UCSD-AML1 (cell line): ENCODE results near the gene AKNA.

Experiments
- DNase-seq: peaks from one replicate; lab custom pipeline; 2025; ENCODE audit not compliant: unreplicated experiment; lab: John Stamatoyannopoulos, UW

Gene AKNA

GRCh38 chr9:114364134-114365041 is 23.4 kb downstream of the AKNA start:
- no peak for DNase-seq

GRCh38 chr9:114363424-114363823 is 24.4 kb downstream of the AKNA start:
- DNase-seq = no peak

DNA sequence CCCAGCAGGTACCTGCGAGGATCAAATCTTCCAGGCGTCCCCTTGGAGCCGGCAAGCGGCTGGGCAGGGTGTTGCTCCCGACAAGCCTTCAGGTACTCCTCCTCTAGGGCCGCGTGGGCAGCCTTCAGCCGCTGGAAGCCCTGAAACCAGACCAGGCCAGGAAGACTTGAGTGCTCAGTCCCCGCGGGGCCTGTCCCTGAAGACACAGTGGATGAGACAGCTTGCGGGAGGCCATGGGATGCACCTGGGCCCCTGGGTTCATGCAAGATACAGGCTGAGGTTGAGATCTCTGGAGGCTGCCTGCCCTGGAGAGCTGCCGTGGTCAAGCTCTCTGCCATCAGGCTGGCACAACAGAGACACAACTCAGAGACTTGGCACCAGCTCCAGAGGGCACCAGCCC is 25.4 kb downstream of the AKNA start:
- DNase-seq = no peak

DNA sequence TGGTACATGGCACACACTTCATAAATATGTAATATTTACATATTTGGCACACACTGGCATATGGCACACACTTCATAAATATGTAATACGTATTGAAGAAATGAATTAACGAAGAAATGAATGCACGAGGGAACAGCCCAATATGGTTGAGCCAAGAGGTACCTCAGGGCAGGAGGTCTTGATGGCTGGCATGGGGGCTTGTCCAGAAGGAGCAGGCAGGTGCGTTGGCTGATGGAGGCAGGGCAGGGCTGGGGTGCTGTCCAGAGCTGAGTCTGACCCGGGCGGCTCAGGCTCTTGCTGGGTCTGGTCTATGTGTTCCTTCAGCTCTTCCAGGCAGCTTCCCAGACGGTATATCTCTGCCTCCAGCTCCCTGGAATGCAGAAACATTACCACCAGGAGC is 26.2 kb downstream of the AKNA start:
- DNase-seq = no peak

GRCh38 chr9:114359801-114360200 is 28.0 kb downstream of the AKNA start:
- DNase-seq = no peak

- no peak for DNase-seq
Observed at GRCh38 chr9:114357911-114358328, 29.9 kb downstream of the AKNA start.

- no peak for DNase-seq
Observed at GRCh38 chr9:114357360-114357759, 30.4 kb downstream of the AKNA start.

GRCh38 chr9:114356792-114357191 is 31.0 kb downstream of the AKNA start:
- DNase-seq = no peak

DNA sequence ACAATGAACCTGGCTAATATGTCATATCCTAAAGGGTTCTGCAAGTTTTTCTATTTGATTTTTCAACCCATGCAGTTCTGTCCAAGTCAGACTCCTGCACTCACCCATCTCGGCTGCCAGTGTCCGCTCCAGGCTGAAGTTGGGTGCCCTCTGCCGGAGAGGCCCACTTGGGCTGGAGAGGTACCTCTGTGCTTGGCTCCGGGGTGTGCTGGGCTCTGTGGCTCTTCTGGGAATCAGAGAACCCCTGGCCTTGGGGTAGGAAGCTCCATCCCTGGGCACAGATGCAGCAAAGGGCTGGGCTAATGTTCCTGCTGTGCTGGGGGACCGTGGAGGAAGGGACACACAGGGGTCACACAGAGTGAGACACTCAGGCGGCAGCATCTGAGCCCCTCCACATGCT is 32.0 kb downstream of the AKNA start:
- DNase-seq = no peak

DNA sequence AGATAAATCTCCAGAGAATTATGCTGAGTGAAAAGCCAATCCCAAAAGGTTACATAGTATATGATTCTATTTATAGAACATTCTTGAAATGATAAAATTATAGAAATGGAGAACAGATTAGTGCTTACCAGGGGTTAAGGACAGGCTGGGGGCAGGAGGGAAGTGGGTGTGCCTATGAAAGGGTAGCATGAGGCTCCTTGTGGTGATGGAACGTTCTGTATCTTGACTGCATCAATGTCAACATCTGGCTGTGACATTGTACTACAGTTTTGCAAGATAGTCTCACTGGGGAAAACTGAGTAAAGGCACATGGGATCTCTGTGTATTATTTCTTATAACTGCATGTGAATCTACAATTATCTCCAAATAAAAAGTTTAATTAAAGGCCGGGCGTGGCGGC is 35.9 kb downstream of the AKNA start:
- DNase-seq = no peak

DNA sequence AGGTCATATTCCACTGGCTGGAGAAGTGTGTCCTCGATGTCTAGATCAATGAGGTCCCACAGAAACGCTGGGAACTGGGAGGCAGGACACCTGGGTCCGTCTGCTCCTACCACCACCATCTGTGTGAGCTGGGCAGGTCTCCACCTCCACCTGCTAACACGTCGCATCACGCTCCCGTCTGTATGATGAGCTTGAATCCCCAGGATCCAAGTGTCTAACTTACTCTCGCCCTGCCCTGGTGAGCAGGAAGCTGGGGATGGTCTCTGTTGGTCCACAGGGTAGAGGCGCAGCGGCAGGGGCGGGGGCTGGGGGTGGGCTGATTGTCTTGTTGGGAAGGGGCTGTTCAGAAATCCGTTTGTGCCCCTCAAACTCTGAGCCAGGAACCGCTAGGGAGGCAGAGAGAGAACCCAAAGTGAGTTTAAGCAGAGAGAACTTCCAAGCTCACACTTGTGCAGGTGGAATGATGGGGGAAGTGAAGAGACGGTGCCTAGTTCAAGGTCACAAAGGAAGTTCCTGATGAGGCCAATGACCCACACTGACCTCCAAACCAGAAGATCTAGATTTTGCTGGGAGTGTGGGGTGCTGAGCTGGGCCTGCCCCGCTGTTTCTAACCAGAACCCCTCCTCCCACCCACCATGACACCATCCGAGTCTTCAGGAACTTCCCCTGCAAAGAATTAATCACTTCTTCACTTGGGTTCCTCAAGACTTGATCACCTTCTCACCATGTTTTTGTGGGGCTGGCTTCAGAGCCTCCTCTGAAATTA is 37.0 kb downstream of the AKNA start:
- no peak for DNase-seq

- no peak for DNase-seq
Observed at GRCh38 chr9:114349713-114350480, 37.9 kb downstream of the AKNA start.

DNA sequence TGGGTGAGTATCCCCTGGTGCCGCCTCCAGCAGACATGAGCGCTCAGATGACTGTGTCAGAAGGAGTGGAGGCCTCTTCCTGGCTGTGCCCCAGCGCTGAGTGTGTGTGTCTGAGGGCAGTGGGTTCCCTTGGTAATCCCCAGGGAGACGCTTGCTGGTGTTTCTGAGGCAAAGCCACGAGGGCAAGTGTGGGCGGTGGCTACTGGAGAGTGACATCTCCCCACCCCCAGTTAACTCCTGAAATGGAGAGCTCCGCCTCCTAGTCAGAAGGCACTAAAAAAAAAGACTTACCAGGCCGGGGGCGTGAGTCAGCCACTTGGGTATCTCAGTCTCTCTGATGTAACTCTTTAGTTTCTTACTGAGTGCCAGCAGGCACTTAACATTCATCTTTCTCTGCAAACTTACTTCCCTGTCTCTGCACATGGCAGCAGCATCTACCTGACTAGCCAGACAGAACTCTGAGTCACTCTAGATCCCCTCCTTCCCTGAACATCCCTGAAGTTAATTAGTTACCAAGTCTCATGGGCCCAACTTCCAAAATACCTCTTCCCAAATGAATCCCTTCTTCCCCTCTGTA is 38.8 kb downstream of the AKNA start:
- DNase-seq = peak; percentile 76

GRCh38 chr9:114348261-114348905 is 39.4 kb downstream of the AKNA start:
- DNase-seq = no peak

GRCh38 chr9:114347675-114348074 is 40.1 kb downstream of the AKNA start:
- DNase-seq = no peak

- DNase-seq = no peak
Observed at GRCh38 chr9:114346146-114346545, 41.6 kb downstream of the AKNA start.

DNA sequence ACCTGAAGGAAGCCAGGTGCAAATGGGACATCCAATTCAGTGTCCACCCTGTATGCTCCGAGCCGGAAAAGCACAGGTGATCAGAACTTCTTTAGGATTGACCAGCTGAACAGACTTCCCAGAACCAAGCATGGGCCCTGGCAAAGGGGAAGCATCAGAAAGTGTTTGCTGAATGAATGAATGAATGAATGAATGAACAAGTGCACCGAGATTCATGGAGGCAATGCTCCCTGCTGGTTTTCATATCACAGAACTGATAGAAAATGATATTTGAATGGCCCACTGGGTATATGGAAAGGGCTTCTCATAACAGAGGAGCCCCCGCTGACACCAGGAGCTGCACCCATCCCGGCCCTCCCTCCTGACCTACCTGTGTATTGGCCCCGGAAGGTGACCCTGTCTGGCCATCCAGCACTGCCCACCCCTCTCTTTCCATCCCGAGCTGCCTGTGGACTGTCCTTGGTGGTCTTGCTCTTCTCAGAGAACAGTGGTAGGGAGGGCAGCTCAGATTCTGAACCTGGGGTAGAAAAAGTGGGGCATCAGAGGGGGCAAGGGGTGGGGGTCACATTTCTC is 42.2 kb downstream of the AKNA start:
- no peak for DNase-seq

DNA sequence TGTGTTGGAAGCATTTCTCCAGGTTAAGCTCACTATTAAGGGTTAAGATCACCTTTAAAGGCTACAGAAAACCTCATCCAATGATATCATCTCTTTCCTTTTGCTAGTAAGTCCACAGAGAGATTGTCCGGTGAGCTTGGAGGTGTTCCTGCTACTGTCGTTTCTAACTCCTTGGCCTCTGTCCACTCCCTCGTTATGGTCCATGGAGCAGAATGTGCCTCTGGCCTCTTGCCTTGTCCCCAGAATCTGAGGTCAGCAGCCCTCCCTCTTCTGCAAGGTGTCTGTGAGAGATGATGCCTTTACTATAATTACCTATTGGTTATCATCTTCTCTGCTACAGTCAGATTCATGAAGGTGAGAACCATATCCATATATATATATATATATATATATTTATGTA is 43.1 kb downstream of the AKNA start:
- no peak for DNase-seq

DNA sequence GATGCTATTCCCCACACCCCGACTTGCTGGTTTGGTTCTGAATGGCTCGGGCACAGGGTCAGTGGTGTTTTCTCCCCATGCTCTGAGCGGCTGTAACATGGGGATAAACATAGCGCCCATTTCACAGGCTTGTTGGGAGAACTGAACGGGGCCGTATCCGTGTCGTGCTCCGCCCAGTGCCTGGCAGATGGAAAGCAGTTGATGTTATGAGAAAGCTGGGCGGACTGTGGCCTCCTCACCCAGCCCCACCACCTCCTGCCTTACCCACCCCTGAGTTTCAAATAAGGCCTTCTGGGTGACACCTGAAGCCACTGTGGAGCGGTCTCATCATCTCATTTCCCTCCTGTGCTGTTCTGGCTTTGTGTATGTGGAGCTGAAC is 43.6 kb downstream of the AKNA start:
- no peak for DNase-seq

DNA sequence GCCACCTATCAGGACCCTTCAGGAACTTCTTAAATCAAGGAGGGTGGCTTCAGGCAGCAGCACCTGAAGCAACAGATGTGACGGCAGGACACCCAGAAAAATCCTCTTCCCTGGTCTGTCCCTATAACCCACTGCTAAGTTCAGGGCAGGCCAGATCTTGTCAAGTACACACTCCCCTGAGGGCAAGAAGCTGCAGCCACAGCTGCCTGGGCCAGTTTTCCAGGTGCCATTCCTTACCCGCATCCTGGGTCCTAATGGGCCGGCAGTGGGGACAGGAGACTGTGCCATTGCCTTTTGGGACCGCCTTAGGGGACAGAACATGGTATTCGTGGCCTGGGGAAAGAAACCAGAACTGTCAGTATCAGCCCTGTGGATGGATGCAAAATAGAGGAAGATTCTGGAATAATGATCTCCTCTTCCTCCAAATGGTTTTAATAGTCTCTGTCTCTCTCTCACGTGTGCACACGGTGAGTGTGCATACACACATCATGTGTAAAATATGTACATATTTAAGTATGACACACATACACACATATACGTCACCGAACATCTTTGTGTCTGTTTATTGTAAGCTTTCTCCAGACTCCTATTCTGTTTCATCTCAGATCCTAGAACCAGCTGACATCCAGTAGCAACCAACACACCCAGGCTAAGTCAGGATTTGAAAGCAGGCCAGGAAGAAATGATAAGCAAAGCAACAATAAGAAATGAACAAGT is 44.2 kb downstream of the AKNA start:
- DNase-seq = no peak
